Measurements from ENCODE around the gene PTPN20.

GRCh38 chr10:46995234-46995633, 84.0 kb downstream of the PTPN20 start:
- TF ChIP-seq POLR2AphosphoS5 (IDR thresholded peaks at IDR 0.05), result no peak
- no peak for TF ChIP-seq CTCF (IDR thresholded peaks at IDR 0.05)

All from prostate gland (tissue), 2 donors.